Stimulated activated CD4-positive, alpha-beta T cell treated with anti-CD3 and anti-CD28 coated beads, TNF-alpha, amount 100 ng/mL, for 48 hours (primary cell): ENCODE results near the gene STMN3.
A peak's percentile ranks its signal among the peaks of the same experiment; 100 is the strongest.
"Not testable (repeated sequence)": the region's sequence is repeated elsewhere in the genome, so short reads cannot be mapped to it uniquely, and the experiment has no call there.

Experiments
- DNase-seq, 3 donors: peaks; one replicate each; pipeline ENCODE4 v3.0.0-alpha.2; 2020; ENCODE audit warnings: low read depth in 3 of 3

The STMN3 gene

DNA sequence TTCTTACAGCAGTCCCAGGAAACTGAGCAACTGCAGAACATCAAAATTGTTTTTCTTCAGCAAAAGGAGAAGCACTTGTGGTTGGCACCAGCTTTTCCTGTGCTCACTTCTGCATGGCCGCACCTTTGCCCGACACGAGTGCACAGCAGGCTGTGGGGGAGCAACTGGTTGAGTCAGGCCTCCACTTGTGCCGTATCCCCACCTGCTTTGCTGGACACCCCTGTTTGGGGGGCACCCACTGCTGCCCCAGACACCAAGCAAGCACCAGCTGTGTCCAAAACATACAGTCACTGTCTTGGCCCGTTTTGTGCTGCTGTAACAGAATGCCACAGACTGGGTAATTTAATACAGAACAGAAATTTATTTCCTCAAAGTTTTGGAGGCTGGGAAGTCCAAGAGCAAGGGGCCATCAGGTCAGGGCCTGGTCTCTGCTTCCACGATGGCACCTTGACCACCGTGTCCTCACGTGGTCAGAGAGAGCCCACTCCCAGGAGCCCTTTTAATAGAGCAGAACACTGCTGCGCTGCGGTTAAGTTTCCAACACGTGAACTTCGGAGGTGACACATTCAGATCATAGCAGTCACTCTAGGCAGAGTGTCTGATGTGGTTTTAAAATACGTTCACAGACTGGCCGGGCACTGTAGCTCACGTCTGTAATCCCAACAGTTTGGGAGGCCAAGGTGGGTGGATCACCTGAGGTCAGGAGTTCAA is 17.6 kb downstream of the STMN3 start:
- peak in 1 of 3 donors; percentile 66 for DNase-seq

DNA sequence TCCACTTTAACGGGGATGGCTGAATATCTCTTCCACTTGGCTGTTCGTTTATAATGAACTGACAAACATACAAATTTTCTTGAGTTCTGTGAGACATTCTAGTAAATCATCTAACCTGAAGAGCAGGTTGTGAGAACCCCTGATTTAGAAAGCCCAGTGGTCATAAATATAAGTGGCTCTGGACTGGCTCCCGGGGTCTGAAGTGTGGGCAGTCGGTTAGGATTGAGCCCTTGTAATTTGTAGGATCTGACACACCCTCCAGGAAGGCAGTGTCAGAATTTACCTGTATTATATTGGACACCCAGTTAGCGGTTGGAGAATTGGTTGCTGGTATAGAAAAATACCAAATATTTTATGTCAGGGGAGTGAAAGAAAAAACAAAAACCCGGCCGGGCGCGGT is 19.5 kb downstream of the STMN3 start:
- DNase-seq = no peak

DNA sequence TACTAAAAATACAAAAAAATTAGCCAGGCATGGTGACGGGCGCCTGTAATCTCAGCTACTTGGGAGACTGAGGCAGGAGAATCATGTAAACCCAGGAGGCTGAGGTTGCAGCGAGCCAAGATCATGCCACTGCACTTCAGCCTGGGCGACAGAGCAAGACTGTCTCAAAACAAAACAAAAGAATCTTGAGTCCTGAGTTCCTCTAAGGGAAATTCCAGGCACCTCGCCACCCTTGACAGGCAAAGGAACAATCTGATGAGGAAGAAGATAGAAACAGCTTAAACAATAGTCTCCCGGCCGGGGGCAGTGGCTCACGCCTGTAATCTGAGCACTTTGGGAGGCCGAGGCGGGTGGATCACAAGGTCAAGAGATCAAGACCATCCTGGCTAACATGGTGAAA is 21.8 kb downstream of the STMN3 start:
- DNase-seq = not testable (repeated sequence)

DNA sequence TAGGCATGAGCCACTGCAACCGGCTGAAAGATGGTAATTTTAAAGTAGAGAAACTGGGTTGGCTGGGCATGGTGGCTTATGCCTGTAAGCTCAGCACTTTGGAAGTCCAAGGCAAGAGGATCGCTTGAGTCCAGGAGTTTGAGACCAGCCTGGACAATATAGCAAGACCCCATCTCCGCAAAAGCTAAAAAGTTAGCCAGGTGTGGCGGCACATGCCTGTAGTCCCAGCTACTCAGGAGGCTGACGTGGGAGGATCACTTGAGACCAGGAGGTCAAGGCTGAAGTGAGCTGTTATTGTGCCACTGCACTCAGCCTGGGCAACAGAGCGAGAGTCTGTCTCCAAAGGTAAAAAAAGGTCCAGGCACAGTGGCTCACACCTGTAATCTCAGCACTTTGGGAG is 22.3 kb downstream of the STMN3 start:
- not testable (repeated sequence) for DNase-seq

DNA sequence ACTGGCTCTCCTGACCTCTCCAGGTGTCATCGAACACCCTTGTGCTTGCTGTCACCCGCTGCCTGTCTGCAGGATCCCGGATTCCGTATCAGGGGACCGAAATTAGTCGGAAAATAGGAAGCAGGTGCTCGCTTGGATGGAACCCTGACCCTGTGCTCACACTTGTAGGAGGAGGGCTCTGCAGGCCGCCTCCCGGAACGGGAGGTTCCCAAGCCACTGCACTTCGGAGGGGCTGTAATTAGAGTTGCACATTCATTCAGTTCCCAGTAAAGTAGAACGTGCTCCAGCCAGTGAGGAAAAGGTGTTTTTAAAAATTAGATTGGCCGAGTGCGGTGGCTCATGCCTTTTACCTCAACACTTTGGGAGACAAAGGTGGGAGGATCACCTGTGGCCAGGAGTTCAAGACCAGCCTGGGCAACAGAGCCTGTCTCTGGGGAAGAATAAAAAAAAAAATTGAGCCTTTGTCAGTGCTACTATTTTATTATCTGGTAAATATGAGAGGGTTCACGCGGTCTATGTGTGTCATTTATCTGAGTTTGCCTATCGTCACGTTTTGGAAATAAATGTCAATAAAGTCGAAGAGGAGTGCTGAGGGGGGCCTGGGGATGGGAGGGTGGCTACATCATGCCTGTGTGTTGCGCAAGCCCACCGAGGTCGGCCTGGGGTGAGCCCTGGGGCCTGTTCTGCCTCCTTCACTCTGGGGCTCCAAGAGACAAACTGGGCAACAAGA is 24.8 kb downstream of the STMN3 start:
- peak in 1 of 3 donors; percentile 68 for DNase-seq

DNA sequence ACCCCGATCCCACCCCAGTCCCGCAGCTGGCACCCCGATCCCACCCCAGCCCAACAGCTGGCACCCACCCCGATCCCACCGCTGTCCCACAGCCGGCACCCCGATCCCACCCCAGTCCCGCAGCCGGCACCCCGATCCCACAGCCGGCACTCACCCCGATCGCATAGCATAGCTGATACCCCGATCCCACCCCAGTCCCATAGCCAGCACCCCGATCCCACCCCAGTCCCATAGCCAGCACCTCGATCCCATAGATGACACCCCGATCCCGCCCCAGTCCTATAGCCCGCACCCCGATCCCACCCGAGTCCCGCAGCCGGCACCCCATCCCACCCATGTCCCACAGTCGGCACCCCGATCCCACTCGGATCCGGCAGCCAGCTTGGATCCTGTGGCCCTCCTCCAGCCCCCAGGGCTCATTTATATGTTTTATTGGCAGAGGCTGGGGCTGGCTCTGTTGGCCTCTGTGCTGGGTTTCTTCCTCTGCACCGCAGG is 25.4 kb downstream of the STMN3 start:
- DNase-seq = no peak

DNA sequence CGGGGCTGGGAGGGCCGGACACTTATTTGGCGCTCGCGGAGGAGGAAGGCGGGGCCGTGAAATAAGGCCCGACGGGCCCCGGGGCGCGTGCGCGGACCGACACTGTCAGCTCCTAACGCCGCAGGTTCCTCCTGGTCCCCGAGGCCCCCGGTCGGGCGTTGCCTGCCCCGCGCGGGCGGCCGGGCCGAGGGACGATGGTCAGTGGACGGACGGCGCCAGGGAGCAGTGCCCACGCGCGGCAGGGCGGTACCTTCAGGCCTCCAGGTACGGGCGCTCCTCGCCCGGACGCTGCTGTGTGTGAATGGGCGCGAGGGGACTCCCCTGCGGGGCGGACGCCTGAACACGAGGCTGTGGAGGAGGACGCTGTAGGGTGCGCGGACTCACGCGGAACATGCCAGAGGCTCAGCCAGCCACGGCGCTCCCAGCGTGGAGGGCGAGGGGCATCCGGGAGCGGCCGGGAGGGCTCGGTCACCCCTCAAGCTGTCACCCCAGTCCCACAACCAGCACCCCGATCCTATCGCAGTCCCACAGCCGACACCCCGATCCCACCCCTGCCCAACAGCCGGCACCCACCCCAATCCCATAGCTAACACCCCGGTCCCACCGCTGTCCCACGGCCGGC is 26.0 kb downstream of the STMN3 start:
- peak; percentile 87 to 89 (median 89) for DNase-seq

DNA sequence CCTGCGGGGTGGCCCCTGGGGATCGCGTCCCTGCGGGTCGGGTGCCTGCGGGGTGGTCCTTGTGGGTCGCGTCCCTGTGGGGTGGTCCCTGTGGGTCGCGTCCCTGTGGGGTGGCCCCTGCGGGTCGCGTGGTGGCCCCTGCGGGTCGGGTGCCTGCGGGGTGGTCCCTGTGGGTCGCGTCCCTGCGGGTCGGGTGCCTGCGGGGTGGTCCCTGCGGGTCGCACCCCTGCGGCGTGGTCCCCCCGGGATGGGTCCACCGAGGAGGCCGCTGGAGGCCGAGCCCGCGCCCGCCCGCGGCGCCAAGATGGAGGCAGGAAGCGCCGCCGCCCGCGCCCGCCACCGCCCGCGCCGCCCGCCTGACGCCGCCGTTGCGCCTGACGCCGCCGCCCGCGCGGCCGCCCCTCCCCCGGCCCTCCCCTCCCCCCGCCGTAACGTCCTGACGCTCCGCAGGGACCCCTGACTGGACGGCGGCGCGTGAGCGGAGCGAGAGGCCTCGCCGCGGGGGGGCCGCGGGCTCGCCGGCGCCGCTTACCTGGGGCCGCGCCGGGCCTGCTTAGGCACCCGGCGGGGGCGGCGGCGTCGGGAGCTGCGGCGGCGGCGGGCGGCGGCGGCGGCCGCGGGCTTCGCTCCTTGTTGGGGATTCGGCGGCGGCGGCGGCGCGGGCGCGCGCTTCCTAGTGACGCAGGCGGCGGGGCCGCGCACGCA is 26.6 kb downstream of the STMN3 start, which contains the start of gene GMEB2:
Gene GMEB2, minus strand, starts transcription at position 678 of the 705 bp plus-strand sequence. CDS start 7,704 bp downstream, outside the sequence.
- DNase-seq = peak in 2 of 3 donors; percentile 47 to 64

DNA sequence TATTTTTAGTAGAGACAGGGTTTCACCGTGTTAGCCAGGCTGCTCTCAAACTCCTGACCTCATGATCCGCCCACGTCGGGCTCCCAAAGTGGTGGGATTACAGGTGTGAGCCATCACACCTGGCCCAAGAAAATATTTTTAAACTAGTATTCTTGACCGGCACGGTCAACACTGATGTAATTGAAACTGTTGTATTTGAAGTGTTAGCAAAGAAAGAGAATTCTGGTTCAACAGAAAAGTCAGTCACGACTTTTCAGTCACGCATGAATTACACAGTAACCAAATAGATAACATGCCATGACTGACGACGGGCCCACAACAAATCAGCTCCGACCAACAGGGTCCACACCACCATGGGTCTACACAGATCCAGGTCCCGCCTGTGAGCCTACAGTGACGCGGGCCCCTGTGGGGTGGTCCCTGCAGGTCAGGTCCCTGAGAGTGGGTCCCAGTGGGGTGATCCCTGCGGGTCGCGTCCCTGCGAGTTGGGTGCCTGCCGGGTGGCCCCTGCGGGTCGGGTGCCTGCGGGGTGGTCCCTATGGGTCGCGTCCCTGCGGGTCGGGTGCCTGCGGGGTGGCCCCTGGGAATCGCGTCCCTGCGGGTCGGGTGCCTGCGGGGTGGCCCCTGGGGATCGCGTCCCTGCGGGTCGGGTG is 27.3 kb downstream of the STMN3 start:
- no peak for DNase-seq

DNA sequence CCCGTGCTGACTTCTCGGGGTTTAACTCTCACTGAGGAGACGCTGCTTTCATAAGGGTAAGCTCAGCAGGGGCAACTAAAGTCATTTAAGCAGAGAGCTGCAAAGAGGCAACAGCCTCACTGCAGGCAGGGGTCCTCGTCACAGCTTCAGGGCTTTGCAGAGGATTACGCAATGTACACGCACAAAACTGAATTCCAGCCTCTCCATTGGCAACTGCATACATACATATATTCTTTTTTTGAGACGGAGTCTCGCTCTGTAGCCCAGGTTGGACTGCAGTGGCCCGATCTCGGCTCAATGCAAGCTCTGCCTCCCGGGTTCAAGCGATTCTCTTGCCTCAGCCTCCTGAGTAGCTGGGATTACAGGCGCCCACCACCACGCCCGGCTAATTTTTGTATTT is 28.7 kb downstream of the STMN3 start:
- DNase-seq = no peak

DNA sequence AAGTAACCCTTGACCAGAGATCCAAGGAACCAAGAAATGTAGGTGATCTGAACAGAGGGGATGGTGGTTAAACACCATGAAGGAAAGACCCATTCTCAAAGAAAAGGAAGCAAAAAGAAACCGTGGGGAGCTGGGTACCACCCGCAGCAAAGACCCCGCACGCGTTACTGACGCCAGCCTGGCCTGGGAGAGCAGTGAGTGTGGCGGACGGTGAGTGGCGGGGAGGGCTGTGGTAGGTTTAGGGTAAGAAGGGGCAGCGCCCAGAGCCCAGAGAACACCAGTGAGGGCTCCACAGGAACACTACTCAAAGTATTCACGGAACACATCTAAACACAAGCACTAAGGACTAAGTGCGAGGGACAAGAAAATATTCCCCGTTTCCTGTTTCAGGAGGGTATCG is 30.5 kb downstream of the STMN3 start:
- no peak for DNase-seq

DNA sequence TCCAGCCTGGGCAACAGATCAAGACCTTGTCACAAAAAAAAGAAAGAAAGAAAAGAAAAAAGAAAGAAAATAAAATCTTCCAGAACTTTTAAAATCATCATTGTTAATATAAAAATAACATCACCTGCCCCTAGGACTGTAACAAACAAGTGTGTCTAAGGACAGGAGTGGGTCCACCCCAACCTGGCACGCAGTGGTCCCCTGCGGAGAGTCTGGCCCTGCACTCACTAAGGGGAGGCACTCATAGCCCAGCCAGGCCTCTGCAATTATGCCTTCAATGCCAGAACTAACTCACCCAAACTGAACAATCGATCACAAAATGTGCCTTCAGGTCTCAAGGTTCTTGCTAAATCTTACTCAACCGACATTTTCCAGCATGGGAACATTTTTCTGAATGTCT is 31.1 kb downstream of the STMN3 start:
- DNase-seq = no peak

DNA sequence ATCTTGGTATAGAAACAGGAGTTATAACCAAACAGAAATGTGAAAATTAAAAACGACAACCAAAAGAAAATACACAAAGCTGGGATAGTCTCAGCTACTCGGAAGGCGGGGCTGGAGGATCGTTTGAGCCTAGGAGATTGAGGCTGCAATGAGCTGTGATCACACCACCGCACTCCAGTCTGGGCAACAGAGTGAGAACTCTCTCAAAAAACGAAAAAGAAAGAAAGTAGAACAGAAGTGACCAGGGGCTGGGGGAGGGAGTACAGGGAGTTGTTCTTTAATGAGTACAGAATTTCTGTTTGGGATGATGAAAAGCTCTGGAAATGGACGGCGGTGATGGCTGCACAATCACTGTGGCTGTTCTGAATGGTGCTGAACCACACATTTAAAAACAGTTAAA is 32.2 kb downstream of the STMN3 start:
- no peak for DNase-seq

DNA sequence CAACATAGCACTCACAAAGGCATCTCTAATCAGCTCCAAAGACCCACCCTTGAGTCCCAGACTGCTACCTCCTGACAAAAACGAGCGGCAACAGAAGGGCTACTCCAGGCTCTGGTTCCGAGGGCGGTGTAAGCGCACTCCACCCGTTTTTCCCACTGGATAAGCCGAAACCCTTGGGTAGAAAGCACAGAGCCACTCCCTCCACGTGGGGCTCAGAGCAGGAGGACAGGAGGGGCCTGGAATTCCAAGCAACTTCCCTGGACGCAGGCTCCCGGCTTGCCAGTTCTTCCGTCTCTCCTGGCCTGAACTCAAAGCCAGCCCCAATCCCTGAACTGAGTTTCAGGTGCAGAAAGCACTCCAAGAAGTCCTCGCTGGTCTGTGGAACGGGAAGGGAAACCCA is 33.7 kb downstream of the STMN3 start:
- DNase-seq = no peak

DNA sequence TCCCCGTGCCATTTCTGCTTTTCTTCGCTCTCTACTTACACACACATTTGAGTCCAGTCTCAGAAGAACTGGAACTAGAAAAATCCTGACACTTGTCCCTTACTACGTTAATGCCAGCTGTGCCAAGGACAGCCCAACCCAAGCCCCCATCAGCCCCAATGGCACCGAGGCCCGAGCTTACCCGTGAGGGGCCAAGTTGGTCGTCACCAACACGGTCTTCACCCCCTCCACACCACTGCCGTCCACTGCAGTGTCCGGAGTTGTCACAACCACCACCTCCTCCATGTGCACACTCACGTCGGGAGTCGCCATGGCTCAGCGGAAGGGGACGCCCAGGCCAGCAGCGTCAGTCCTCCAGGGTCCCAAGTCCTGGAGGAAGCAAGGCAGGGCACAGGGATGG is 34.1 kb downstream of the STMN3 start:
- no peak for DNase-seq

DNA sequence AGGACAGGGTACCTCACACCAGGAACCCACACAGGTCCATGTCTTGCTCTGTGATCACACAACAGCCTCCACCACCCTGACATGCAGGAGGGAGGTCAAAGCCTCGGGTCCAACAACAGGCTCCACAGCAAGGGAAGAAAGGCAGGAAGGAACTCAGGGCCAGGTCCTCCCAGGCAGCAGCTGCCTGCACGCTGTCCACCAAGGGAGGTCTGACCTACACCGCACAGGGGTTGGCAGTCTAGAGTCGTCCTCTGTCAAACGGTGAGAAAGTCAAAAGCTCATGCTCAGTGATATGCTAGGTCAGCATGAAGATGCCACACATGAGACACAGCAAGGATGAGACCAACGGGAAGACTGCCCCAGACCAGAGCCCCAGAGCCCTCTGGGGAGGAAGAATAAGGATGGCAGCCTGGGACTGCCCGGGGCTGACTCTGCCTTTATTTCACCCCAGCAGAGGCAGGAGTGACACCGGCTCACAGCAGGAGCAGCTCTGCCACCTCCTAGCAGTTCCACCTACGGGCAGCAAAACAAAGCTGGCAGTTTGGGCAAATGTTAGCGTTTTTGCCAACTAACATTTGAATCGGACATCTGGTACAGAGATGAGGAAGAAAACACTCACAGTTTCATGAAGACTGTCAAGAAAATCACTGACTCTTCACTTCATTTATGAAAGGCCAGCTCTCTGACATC is 34.8 kb downstream of the STMN3 start:
- DNase-seq = no peak

DNA sequence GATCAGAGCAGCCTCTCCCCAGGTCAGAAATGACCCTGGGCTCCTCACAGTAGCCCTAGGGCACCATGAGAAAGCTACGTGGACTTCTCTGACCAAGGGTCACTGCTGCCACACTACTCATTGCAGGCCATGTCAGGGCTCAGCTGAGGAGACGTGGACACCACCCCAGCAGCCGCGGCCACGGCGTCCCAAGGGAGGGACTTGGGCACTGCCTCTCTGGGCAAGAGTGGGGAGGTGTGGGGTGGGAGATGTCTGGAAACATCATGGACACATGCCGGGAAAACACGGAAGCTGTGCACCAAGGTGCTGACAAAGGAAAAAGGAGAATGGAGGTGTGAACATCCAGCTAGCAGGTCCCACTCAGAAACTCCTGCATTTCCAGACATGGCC is 35.4 kb downstream of the STMN3 start:
- no peak for DNase-seq

DNA sequence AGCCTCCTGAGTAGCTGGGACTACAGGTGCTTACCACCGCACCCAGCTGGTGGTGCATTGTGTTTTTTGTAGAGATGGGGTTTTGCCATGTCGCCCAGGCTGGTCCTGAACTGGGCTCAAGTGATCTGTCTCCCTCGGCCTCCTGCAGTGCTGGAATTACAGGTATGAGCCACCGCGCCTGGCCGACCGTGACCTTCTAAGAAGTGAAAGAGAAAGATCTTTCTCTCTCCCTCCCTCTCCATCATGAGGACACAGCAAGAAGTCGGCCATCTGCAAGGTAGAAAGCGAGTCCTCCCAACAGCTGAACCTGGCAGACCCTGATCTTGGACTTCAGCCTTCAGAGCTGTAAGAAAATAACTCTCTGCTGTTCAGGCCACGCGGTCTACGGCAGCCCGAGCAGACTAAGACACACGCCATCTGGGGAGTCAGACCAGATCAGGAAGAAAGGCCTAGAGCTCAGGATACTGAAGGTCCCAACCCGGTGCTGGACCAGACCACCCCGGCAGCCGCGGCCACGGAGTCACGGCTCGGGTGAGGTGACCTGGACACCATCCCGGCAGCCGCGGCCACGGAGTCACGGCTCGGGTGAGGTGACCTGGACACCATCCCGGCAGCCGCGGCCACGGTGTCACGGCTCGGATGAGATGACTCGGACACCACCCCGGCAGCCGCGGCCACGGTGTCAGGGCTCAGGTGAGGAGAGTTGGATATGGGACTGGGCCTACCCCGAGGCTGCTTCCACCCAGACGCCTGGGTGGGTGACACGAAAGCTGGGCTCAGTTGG is 35.9 kb downstream of the STMN3 start:
- DNase-seq = no peak

DNA sequence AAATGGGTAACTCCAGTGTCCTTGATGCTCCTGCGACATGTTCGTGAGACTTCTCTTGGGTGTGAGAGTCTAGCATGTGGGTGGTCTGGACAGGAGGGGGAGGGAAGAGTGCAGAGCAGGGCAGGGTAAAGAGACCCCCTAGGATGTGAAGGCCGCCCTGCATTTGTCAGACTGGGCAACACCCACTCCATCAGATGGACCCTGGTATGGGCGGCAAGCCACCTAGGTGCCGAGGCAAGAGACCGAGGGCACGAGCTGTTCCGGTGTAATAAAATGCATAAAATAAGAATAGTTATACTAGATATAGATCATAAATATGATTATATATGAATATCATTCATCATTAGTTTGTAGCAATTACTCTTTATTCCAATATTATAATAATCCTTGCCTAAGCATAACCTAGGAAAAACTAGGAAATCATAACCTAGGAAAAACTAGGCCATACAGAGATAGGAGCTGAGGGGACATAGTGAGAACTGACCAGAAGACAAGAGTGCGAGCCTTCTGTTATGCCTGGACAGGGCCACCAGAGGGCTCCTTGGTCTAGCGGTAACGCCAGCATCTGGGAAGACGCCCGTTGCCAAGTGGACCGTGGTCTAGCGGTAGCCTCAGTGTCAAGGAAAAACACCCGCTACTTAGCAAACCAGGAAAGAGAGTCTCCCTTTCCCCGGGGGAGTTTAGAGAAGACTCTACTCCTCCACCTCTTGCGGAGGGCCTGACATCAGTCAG is 39.2 kb downstream of the STMN3 start:
- DNase-seq = not testable (repeated sequence)
